ENCODE measurements around the gene NPIPA8.
"Not testable (repeated sequence)": the region's sequence is repeated elsewhere in the genome, so short reads cannot be mapped to it uniquely, and the experiment has no call there.

GRCh38 chr16:18276756-18277155 is 59.8 kb downstream of the NPIPA8 start:
- TF ChIP-seq, protein P1, sequence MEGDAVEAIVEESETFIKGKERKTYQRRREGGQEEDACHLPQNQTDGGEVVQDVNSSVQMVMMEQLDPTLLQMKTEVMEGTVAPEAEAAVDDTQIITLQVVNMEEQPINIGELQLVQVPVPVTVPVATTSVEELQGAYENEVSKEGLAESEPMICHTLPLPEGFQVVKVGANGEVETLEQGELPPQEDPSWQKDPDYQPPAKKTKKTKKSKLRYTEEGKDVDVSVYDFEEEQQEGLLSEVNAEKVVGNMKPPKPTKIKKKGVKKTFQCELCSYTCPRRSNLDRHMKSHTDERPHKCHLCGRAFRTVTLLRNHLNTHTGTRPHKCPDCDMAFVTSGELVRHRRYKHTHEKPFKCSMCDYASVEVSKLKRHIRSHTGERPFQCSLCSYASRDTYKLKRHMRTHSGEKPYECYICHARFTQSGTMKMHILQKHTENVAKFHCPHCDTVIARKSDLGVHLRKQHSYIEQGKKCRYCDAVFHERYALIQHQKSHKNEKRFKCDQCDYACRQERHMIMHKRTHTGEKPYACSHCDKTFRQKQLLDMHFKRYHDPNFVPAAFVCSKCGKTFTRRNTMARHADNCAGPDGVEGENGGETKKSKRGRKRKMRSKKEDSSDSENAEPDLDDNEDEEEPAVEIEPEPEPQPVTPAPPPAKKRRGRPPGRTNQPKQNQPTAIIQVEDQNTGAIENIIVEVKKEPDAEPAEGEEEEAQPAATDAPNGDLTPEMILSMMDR (IDR thresholded peaks at IDR 0.05), result not testable (repeated sequence)
- not testable (repeated sequence) for TF ChIP-seq POLR2A (IDR thresholded peaks at IDR 0.05; ENCODE audit: low read depth)
